ENCODE data around the gene COL27A1. TPM values are rescaled to one million over a fixed set of nuclear protein-coding genes. Genes with fewer than 3 reads are reported as not detected.

COL27A1 gene
- total RNA-seq, 4 donors from 2014 or later, result 14.2 to 32.9 (median 20.7) TPM

DNA sequence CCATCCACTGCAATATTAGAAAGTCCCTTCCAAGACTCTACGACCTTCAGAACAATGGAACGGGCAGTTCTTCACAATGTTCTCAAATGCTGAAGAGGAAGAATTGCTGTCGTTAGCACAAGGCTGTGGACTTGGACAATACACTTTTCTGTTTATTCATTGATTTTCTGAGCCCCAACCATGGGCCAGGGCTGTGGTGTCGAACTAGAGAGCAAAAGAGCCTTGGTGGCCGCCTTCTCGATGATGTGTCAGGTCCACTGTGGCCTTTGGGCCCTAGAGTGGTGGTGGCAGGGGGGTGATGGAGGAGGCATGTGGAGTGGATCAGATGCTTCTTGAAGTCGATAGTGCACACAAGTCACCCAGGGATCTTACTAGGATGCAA, 37.7 kb upstream of the COL27A1 start:
- no peak for TF ChIP-seq POLR2A (IDR thresholded peaks at IDR 0.05)
- no peak for TF ChIP-seq EP300 (IDR thresholded peaks at IDR 0.05)
- TF ChIP-seq POLR2AphosphoS5 (IDR thresholded peaks at IDR 0.05), result no peak
- TF ChIP-seq, protein P1, sequence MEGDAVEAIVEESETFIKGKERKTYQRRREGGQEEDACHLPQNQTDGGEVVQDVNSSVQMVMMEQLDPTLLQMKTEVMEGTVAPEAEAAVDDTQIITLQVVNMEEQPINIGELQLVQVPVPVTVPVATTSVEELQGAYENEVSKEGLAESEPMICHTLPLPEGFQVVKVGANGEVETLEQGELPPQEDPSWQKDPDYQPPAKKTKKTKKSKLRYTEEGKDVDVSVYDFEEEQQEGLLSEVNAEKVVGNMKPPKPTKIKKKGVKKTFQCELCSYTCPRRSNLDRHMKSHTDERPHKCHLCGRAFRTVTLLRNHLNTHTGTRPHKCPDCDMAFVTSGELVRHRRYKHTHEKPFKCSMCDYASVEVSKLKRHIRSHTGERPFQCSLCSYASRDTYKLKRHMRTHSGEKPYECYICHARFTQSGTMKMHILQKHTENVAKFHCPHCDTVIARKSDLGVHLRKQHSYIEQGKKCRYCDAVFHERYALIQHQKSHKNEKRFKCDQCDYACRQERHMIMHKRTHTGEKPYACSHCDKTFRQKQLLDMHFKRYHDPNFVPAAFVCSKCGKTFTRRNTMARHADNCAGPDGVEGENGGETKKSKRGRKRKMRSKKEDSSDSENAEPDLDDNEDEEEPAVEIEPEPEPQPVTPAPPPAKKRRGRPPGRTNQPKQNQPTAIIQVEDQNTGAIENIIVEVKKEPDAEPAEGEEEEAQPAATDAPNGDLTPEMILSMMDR (IDR thresholded peaks at IDR 0.05), result no peak
- DNase-seq (ENCODE audit: low spot score in 2 of 2), result no peak
- Histone ChIP-seq H3K4me1 (peaks cover 11% of the 10 kb centered on the region), H3K27me3 (peaks cover 4% of the 10 kb centered on the region), H3K36me3 (no peaks in the 10 kb centered on the region), H3K9me3 (no peaks in the 10 kb centered on the region), H3K4me3 (no peak overlapping the region), H3K27ac (no peak overlapping the region)
- 97% methylated on average over 7 of the region's 7 CpGs for WGBS

DNA sequence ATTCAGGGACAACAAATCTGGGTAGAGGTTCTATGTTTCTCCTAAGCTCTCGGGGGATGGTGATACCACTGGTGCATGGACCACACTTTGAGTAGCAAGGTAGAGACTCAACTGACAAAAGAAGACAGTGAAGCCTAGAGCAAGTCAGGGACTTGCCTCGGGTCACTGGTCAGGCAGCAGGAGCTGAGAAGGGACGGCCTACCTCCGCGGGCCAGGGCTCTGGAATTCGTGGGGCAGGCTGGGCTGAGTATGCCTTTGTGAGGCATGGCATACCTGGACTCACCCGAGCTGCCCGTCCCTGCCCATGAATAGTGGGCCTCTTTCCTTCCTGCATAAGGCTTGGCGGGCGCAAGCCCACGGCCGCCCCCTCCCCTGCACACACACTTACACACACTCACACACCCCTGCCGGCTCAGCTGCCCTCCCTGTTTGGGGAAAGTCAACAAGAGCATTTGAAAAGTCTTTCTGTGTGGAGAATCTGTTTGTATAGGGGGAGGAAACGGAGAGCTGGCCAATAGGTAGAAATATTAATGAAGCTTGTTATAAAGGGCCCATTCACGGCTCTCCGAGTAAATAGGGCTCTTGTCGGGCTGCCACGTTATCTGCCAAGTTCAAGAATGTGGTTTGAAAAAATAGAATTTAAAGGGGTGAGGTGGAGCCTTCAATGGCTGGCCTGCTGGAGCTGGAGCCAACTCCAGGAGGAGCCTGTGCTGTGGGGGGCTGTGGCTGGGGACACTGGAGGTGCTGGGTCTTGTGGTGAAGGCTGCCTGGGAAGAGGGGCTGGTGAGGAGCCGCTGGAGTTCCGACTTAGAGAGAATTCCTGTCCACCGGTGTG, 37.1 kb upstream of the COL27A1 start:
- Histone ChIP-seq H3K9me3 (no peaks in the 10 kb centered on the region), H3K27ac (no peak overlapping the region), H3K27me3 (peaks cover 4% of the 10 kb centered on the region), H3K4me1 (peaks cover 5% of the 10 kb centered on the region), H3K4me3 (no peak overlapping the region), H3K36me3 (no peaks in the 10 kb centered on the region)
- no peak for DNase-seq (ENCODE audit: low spot score in 2 of 2)
- TF ChIP-seq EP300 (IDR thresholded peaks at IDR 0.05) (no peak), POLR2A (IDR thresholded peaks at IDR 0.05) (no peak), POLR2AphosphoS5 (IDR thresholded peaks at IDR 0.05) (no peak)
- TF ChIP-seq, protein P1 (IDR thresholded peaks at IDR 0.05), result no peak
- 68% methylated on average over 15 of the region's 21 CpGs for WGBS

DNA sequence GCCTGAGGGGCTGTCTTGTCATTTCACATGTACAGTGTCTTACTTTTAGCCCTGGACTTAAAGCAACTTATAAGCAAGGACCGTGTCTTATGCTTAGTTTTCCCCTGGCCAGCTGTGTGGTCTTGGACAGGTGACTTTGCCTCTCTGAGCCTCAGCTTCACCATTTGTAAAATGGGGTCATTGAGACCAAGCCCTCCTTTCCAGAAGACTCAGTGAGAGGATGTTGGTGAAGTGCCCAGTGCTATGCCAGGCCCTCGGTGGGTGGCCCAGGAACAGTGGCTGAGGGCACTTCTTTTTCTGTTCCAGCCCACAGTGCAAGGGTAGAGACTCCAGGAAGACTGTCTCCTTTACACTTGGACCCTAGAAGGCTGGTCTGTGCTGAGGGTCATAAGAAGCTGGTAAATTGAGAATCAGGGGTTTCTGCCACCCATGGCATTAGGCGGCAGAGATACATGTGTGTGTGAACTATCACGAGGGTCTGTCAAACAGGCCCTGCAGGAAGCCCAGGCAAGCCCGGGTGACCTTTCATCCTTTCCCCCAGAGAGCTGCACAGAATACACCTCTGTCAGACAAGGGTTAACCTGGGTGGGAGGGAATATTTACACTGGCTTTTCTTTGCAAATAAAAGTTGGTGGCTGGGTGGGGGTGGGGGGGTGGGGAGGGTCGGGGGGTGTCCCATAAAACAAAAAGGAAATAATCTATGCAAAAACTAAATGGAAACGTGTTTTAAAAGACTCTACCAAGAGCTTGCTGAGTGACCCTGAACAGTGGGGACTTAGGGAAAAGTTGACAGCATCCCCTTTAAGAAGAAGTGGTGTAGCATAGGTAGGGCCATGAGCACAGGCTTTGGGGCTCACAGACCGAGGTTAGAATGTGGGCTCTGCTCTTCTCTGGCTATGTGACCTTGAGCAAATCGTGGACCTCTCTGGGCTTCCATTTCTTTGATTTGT, 35.8 kb upstream of the COL27A1 start:
- Histone ChIP-seq H3K27ac (no peak overlapping the region), H3K9me3 (no peaks in the 10 kb centered on the region), H3K27me3 (peaks cover 4% of the 10 kb centered on the region), H3K36me3 (no peaks in the 10 kb centered on the region), H3K4me1 (no peaks in the 10 kb centered on the region), H3K4me3 (no peak overlapping the region)
- DNase-seq (ENCODE audit: low spot score in 2 of 2), result no peak
- WGBS, result 67% methylated on average over 8 of the region's 9 CpGs
- no peak for TF ChIP-seq POLR2A (IDR thresholded peaks at IDR 0.05)
- TF ChIP-seq, protein P1 (IDR thresholded peaks at IDR 0.05), result no peak
- TF ChIP-seq EP300 (IDR thresholded peaks at IDR 0.05), result no peak
- TF ChIP-seq POLR2AphosphoS5 (IDR thresholded peaks at IDR 0.05), result no peak

DNA sequence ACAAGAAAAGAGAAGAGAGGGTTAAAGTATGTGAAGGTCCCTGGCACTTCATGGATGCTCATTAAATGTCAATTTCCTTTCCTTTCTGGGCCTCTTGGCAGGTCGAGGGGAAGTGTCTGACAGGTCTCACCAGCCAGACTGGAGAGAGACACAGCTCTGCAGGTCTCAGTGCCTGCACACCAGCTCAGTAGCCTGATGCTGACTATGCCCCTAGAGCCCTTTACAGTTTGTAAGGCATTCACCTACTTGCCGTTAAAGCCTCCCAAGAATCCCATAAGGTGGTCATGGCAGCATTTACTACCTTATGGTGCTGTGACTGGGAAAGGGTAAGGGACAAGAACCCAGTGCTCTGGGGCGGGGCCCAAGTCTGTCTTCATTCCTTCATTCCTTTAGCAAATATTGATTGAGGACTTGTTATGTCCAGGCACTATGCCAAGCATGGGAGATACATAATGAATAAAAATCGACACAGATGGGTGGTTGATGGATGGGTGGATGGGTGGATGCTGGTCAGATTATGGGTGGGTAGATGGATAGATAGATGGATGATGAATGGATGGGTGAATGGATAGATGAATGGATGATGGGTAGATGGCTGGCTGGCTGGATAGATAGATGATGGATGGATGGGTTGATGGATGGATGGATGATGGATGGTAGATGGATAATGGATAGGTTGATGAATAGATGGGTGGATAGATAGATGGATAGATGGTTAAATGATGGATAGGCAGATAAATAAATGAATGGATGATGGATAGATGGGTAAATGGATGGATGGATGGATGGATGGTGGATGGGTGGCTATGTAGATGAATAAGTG, 34.9 kb upstream of the COL27A1 start:
- Histone ChIP-seq H3K27ac (no peak overlapping the region), H3K36me3 (no peaks in the 10 kb centered on the region), H3K4me1 (no peaks in the 10 kb centered on the region), H3K27me3 (peaks cover 4% of the 10 kb centered on the region), H3K9me3 (no peaks in the 10 kb centered on the region), H3K4me3 (no peak overlapping the region)
- TF ChIP-seq, protein P1 (IDR thresholded peaks at IDR 0.05), result no peak
- TF ChIP-seq EP300 (IDR thresholded peaks at IDR 0.05) (no peak), POLR2AphosphoS5 (IDR thresholded peaks at IDR 0.05) (no peak)
- DNase-seq (ENCODE audit: low spot score in 2 of 2), result no peak
- WGBS, result 65% methylated on average over 4 of the region's 4 CpGs
